HEK293 (cell line): ENCODE measurements around the gene NRSN2.

Experiments
- CTCF ChIA-PET: fragments of 350-600 bp; formaldehyde crosslinking; extraction: SDS; loops from one replicate; lab custom pipeline; 2021; ENCODE audit warnings: antibody characterized with exemption; lab: Yijun Ruan, JAX
- POLR2A ChIA-PET: fragments of 300-600 bp; formaldehyde crosslinking; extraction: SDS; loops from one replicate; lab custom pipeline; 2020; ENCODE audit warnings: antibody characterized with exemption, inconsistent platforms; lab: Yijun Ruan, JAX
- H3K27ac ChIP-seq: fragments of 200-500 bp; sonication (Bioruptor generic); 2 replicates; pipeline ENCODE4 v1.5.1; 2014; ENCODE audit warnings: low read depth, low read length, control low read depth, inconsistent platforms; ENCODE audit errors: extremely low read depth
- H3K36me3 ChIP-seq, 2 experiments: fragments of 200-500 bp in 1 of 2; sonication (Bioruptor generic) in 1 of 2; 1 replicate in 1 of 2; 2 replicates in 1 of 2; pipeline ENCODE4 v1.5.1; 2014 to 2017; ENCODE audit warnings: inconsistent platforms in 2 of 2, low read length in 2 of 2; ENCODE audit not compliant: control insufficient read depth in 2 of 2, insufficient read depth in 1 of 2
- H3K4me1 ChIP-seq: fragments of 200-500 bp; sonication (Bioruptor generic); 2 replicates; pipeline ENCODE4 v1.5.1; 2014; ENCODE audit warnings: mild to moderate bottlenecking, low read length, inconsistent platforms; ENCODE audit not compliant: control insufficient read depth, insufficient read depth
- H3K4me3 ChIP-seq: 2 replicates; pipeline ENCODE4 v1.5.1; 2011; ENCODE audit warnings: low read depth, mild to moderate bottlenecking, control low read depth, low read length, moderate library complexity
- H3K9me3 ChIP-seq: fragments of 200-500 bp; sonication (Bioruptor generic); 2 replicates; pipeline ENCODE4 v1.5.1; 2014; ENCODE audit warnings: low read depth, low read length, inconsistent platforms; ENCODE audit not compliant: control insufficient read depth, insufficient read depth
- BCL6B ChIP-seq: fragments of 450-650 bp; formaldehyde crosslinking; IDR thresholded peaks from 2 replicates; pipeline ENCODE4 v1.5.1; 2017; ENCODE audit warnings: missing biosample characterization, missing genetic modification characterization
- ELK4 ChIP-seq: IDR thresholded peaks from 2 replicates; pipeline ENCODE4 v1.6.1; 2011; ENCODE audit warnings: mild to moderate bottlenecking, low read depth, low read length, borderline replicate concordance
- HOXC10 ChIP-seq: sonication (generic); formaldehyde crosslinking; IDR thresholded peaks from 2 replicates; pipeline ENCODE4 v1.8.1; 2023; ENCODE audit warnings: mild to moderate bottlenecking, missing genetic modification reagents
- KLF7 ChIP-seq: fragments of 450-650 bp; formaldehyde crosslinking; IDR thresholded peaks from 2 replicates; pipeline ENCODE4 v1.5.1; 2016; ENCODE audit warnings: missing biosample characterization, missing genetic modification characterization, borderline replicate concordance
- MZF1 ChIP-seq: fragments of 450-650 bp; formaldehyde crosslinking; IDR thresholded peaks from 2 replicates; pipeline ENCODE4 v1.5.1; 2017; ENCODE audit warnings: missing biosample characterization, missing genetic modification characterization, borderline replicate concordance
- PRDM1 ChIP-seq: fragments of 450-650 bp; formaldehyde crosslinking; IDR thresholded peaks from 2 replicates; pipeline ENCODE4; 2016; ENCODE audit warnings: missing biosample characterization, missing genetic modification characterization
- RBAK ChIP-seq: fragments of 450-650 bp; formaldehyde crosslinking; IDR thresholded peaks from 2 replicates; pipeline ENCODE4 v1.5.1; 2016; ENCODE audit warnings: missing biosample characterization, missing genetic modification characterization
- ZBTB17 ChIP-seq: fragments of 450-650 bp; formaldehyde crosslinking; IDR thresholded peaks from 2 replicates; pipeline ENCODE4 v1.5.1; 2016; ENCODE audit warnings: missing biosample characterization, missing genetic modification characterization
- ZFP41 ChIP-seq: fragments of 450-650 bp; formaldehyde crosslinking; IDR thresholded peaks from 2 replicates; pipeline ENCODE4 v1.5.1; 2016; ENCODE audit warnings: missing biosample characterization, missing genetic modification characterization, borderline replicate concordance
- ZNF121 ChIP-seq: fragments of 450-650 bp; formaldehyde crosslinking; IDR thresholded peaks from 2 replicates; pipeline ENCODE4 v1.5.1; 2016; ENCODE audit warnings: missing biosample characterization, missing genetic modification characterization
- ZNF169 ChIP-seq: fragments of 450-650 bp; formaldehyde crosslinking; IDR thresholded peaks from 2 replicates; pipeline ENCODE4 v1.5.1; 2016; ENCODE audit warnings: missing biosample characterization, missing genetic modification characterization
- ZNF175 ChIP-seq: fragments of 450-650 bp; formaldehyde crosslinking; IDR thresholded peaks from 2 replicates; pipeline ENCODE4 v1.5.1; 2016; ENCODE audit warnings: missing biosample characterization, missing genetic modification characterization
- ZNF18 ChIP-seq: fragments of 450-650 bp; formaldehyde crosslinking; IDR thresholded peaks from 2 replicates; pipeline ENCODE4 v1.5.1; 2016; ENCODE audit warnings: missing biosample characterization, missing genetic modification characterization
- ZNF23 ChIP-seq: fragments of 450-650 bp; formaldehyde crosslinking; IDR thresholded peaks from 2 replicates; pipeline ENCODE4 v1.5.1; 2016; ENCODE audit warnings: missing biosample characterization, missing genetic modification characterization, borderline replicate concordance
- ZNF239 ChIP-seq: fragments of 450-650 bp; formaldehyde crosslinking; IDR thresholded peaks from 2 replicates; pipeline ENCODE4 v1.5.1; 2016; ENCODE audit warnings: missing biosample characterization, missing genetic modification characterization
- ZNF274 ChIP-seq, 2 experiments: fragments of 200-500 bp in 1 of 2; fragments of 450-650 bp in 1 of 2; sonication (Bioruptor generic) in 1 of 2; formaldehyde crosslinking in 1 of 2; IDR thresholded peaks; 2 replicates each; pipeline versions ENCODE4 v1.5.1 to v1.6.1; 2014 to 2016; ENCODE audit warnings: borderline replicate concordance in 1 of 2, inconsistent platforms in 1 of 2, low read length in 1 of 2, missing biosample characterization in 1 of 2, missing genetic modification characterization in 1 of 2
- ZNF391 ChIP-seq: fragments of 450-650 bp; formaldehyde crosslinking; IDR thresholded peaks from 2 replicates; pipeline ENCODE4 v1.5.1; 2016; ENCODE audit warnings: low read depth, missing biosample characterization, missing genetic modification characterization, borderline replicate concordance
- ZNF426 ChIP-seq: fragments of 450-650 bp; formaldehyde crosslinking; IDR thresholded peaks from 2 replicates; pipeline ENCODE4 v1.5.1; 2017; ENCODE audit warnings: missing biosample characterization, missing genetic modification characterization, mild to moderate bottlenecking, inconsistent platforms, moderate library complexity
- ZNF510 ChIP-seq: fragments of 450-650 bp; formaldehyde crosslinking; IDR thresholded peaks from 2 replicates; pipeline ENCODE4 v1.5.1; 2018; ENCODE audit warnings: mild to moderate bottlenecking, missing genetic modification characterization, missing biosample characterization; ENCODE audit not compliant: insufficient replicate concordance
- ZNF514 ChIP-seq: fragments of 450-650 bp; formaldehyde crosslinking; IDR thresholded peaks from 2 replicates; pipeline ENCODE4 v1.5.1; 2016; ENCODE audit warnings: missing biosample characterization, missing genetic modification characterization
- ZNF623 ChIP-seq: fragments of 450-650 bp; formaldehyde crosslinking; IDR thresholded peaks from 2 replicates; pipeline ENCODE4 v1.5.1; 2016; ENCODE audit warnings: missing biosample characterization, missing genetic modification characterization
- ZNF629 ChIP-seq: fragments of 450-650 bp; formaldehyde crosslinking; IDR thresholded peaks from 2 replicates; pipeline ENCODE4 v1.5.1; 2017; ENCODE audit warnings: missing biosample characterization, missing genetic modification characterization
- ZNF670 ChIP-seq: fragments of 450-650 bp; formaldehyde crosslinking; IDR thresholded peaks from 2 replicates; pipeline ENCODE4 v1.5.1; 2016; ENCODE audit warnings: missing biosample characterization, missing genetic modification characterization, low read depth
- ZNF701 ChIP-seq: fragments of 450-650 bp; formaldehyde crosslinking; IDR thresholded peaks from 2 replicates; pipeline ENCODE4 v1.5.1; 2016; ENCODE audit warnings: missing biosample characterization, missing genetic modification characterization
- TF ChIP-seq, protein P1 (sequence below): fragments of 450-650 bp; formaldehyde crosslinking; IDR thresholded peaks from 2 replicates; pipeline ENCODE4 v1.5.1; 2016; ENCODE audit warnings: missing biosample characterization, missing genetic modification characterization
- TF ChIP-seq, protein P2 (sequence below): fragments of 450-650 bp; formaldehyde crosslinking; IDR thresholded peaks from 2 replicates; pipeline ENCODE4 v1.5.1; 2016; ENCODE audit warnings: missing biosample characterization, missing genetic modification characterization
- TF ChIP-seq, protein P3 (sequence below): fragments of 450-650 bp; IDR thresholded peaks from 2 replicates; pipeline ENCODE4 v1.5.1; 2018; ENCODE audit warnings: missing biosample characterization, missing genetic modification characterization

The NRSN2 gene

DNA sequence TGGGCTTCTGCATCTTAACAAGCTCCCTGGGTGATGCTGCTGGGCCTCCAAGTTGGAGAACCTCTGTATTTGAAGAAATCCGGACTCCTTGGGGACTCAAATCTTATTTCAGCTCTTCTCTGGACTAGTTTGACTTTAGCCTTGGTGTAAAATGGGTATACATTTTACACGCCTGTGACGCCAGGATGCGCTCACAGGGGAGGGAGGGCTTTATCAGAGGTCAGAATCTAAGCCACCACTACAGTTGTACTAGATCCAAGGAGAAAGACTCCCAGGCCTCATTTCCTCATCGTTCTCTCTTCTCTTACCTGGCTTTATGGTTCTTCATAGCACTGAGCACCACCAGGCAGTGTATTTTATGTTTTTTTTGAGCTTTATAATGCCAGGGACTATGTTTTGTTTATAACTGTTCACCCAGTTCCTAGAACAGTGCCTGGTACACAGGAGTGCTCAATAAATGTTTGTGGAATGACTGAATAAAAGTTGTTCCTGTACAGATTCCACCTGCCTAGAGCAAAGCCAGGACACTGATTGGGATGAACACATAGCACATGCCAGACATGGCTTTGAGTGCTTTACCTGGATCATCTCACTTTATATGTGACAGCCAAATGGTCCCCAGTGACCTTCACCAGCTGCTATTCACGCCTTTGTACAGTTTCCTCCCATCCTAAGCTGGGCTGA, 56.1 kb downstream of the NRSN2 start (continued):
- TF ChIP-seq ZNF121 (no peak), ZNF175 (tag by site-specific recombination) (no peak)
- TF ChIP-seq, all 188 proteins: peak for 0

DNA sequence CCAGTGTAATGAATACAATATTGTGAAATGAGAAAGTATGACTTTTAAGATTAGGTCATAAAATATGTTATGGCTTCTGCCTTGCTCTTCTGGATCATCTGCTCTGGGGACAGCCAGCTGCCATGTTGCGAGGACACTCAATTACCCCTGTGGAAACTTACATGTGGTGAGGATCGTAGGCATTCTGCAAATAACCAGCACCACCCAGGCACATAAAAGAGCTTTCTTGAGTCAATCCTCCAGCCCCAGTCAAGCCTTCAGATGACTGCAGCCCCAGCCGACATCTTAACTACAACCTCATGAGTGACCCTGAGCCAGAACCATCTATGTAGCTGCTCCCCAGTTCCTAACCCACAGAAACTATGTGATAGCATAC, 56.7 kb downstream of the NRSN2 start:
- no peaks in the 10 kb centered on the region for H3K9me3 ChIP-seq
- H3K4me1 ChIP-seq, result peaks cover 4% of the 10 kb centered on the region
- ChIA-PET CTCF (interaction anchor here (0.6 to 1.6 kb wide), 2 partner anchors 50 to 235 kb away, joined by 4 to 5 read pairs; no protein-coding TSS in a partner anchor), POLR2A (no interaction called here)
- H3K27ac ChIP-seq, result no peak overlapping the region
- TF ChIP-seq PRDM1 (tag by site-specific recombination), result no peak
- TF ChIP-seq ZNF514, result no peak
- TF ChIP-seq, protein P1, sequence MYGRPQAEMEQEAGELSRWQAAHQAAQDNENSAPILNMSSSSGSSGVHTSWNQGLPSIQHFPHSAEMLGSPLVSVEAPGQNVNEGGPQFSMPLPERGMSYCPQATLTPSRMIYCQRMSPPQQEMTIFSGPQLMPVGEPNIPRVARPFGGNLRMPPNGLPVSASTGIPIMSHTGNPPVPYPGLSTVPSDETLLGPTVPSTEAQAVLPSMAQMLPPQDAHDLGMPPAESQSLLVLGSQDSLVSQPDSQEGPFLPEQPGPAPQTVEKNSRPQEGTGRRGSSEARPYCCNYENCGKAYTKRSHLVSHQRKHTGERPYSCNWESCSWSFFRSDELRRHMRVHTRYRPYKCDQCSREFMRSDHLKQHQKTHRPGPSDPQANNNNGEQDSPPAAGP, result no peak
- no peak for TF ChIP-seq ZNF239
- no peak for TF ChIP-seq HOXC10 (CRISPR knock-in tag)
- TF ChIP-seq, protein P2, sequence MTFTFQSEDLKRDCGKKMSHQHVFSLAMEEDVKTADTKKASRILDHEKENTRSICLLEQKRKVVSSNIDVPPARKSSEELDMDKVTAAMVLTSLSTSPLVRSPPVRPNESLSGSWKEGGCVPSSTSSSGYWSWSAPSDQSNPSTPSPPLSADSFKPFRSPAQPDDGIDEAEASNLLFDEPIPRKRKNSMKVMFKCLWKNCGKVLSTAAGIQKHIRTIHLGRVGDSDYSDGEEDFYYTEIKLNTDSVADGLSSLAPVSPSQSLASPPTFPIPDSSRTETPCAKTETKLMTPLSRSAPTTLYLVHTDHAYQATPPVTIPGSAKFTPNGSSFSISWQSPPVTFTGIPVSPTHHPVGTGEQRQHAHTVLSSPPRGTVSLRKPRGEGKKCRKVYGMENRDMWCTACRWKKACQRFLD (tag by site-specific recombination), result no peak
- no peak for TF ChIP-seq KLF7 (tag by site-specific recombination)
- TF ChIP-seq ZNF23, result no peak
- TF ChIP-seq ELK4, result no peak
- TF ChIP-seq RBAK, result no peak
- TF ChIP-seq ZNF701 (tag by site-specific recombination), result no peak
- TF ChIP-seq MZF1 (tag by site-specific recombination), result no peak
- no peak for TF ChIP-seq ZNF623 (tag by site-specific recombination)
- no peak for TF ChIP-seq ZNF169 (tag by site-specific recombination)
- no peak for TF ChIP-seq ZNF670
- no peak overlapping the region for H3K4me3 ChIP-seq
- H3K36me3 ChIP-seq, result no peaks in the 10 kb centered on the region

GRCh38 chr20:404088-404487, 57.2 kb downstream of the NRSN2 start:
- Histone ChIP-seq H3K4me1 (peaks cover 5% of the 10 kb centered on the region), H3K4me3 (no peak overlapping the region), H3K9me3 (no peaks in the 10 kb centered on the region), H3K36me3 (no peaks in the 10 kb centered on the region), H3K27ac (no peak overlapping the region)
- POLR2A ChIA-PET, result no interaction called here
- CTCF ChIA-PET, result no interaction called here
- TF ChIP-seq ZNF274 (IDR thresholded peaks at IDR 0.05; ENCODE audit: low read length) (no peak), ZNF274 (tag by site-specific recombination; IDR thresholded peaks at IDR 0.05; ENCODE audit: borderline replicate concordance) (no peak), ZNF18 (tag by site-specific recombination) (no peak), ZNF670 (no peak), ZNF426 (tag by site-specific recombination) (no peak), ZBTB17 (tag by site-specific recombination) (no peak), BCL6B (tag by site-specific recombination) (no peak), ZNF629 (tag by site-specific recombination) (no peak), ZNF510 (tag by site-specific recombination) (no peak), ZFP41 (no peak), ZNF391 (no peak)
- TF ChIP-seq, protein P3, sequence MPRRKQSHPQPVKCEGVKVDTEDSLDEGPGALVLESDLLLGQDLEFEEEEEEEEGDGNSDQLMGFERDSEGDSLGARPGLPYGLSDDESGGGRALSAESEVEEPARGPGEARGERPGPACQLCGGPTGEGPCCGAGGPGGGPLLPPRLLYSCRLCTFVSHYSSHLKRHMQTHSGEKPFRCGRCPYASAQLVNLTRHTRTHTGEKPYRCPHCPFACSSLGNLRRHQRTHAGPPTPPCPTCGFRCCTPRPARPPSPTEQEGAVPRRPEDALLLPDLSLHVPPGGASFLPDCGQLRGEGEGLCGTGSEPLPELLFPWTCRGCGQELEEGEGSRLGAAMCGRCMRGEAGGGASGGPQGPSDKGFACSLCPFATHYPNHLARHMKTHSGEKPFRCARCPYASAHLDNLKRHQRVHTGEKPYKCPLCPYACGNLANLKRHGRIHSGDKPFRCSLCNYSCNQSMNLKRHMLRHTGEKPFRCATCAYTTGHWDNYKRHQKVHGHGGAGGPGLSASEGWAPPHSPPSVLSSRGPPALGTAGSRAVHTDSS (tag by site-specific recombination), result no peak
